Neural progenitor cell (in vitro differentiated cells): Measurements from ENCODE around the gene ASB8. TPM values are rescaled to one million over a fixed set of nuclear protein-coding genes. Genes with fewer than 3 reads are reported as not detected.
"Not testable (repeated sequence)": the region's sequence is repeated elsewhere in the genome, so short reads cannot be mapped to it uniquely, and the experiment has no call there.

Experiments used
- DNase-seq: peaks from one replicate; pipeline ENCODE4 v3.0.0-alpha.2; 2016; ENCODE audit warnings: low spot score
- H2AFZ ChIP-seq: fragments of 200-600 bp; sonication (generic); replicated peaks from 2 replicates; pipeline ENCODE4 v1.6.1; 2016; ENCODE audit warnings: antibody characterized with exemption
- H3F3A ChIP-seq: fragments of 200-600 bp; sonication (generic); 2 replicates; pipeline ENCODE4 v1.6.1; 2016; ENCODE audit warnings: antibody characterized with exemption, low read depth
- H3K27ac ChIP-seq: fragments of 200-600 bp; sonication (generic); 2 replicates; pipeline ENCODE4 v1.5.1; 2016; ENCODE audit warnings: mild to moderate bottlenecking
- H3K27me3 ChIP-seq: fragments of 200-600 bp; sonication (generic); 2 replicates; pipeline ENCODE4 v1.6.1; 2016; ENCODE audit warnings: mild to moderate bottlenecking, moderate library complexity
- H3K36me3 ChIP-seq: fragments of 200-600 bp; sonication (generic); 2 replicates; pipeline ENCODE4 v1.5.1; 2016
- H3K4me1 ChIP-seq: fragments of 200-600 bp; sonication (generic); 2 replicates; pipeline ENCODE4 v1.6.1; 2016; ENCODE audit warnings: mixed run types
- H3K4me2 ChIP-seq: fragments of 200-600 bp; sonication (generic); 2 replicates; pipeline ENCODE4 v1.6.1; 2016
- H3K4me3 ChIP-seq: fragments of 200-600 bp; sonication (generic); 2 replicates; pipeline ENCODE4 v1.5.1; 2016
- H3K79me2 ChIP-seq: fragments of 200-600 bp; sonication (generic); 2 replicates; pipeline ENCODE4 v1.6.1; 2016; ENCODE audit warnings: low read depth
- H3K9ac ChIP-seq: fragments of 200-600 bp; sonication (generic); 2 replicates; pipeline ENCODE4 v1.6.1; 2016
- H3K9me3 ChIP-seq: fragments of 200-600 bp; sonication (generic); 2 replicates; pipeline ENCODE4 v1.5.1; 2016; ENCODE audit warnings: low read depth
- H4K20me1 ChIP-seq: fragments of 200-600 bp; sonication (generic); 2 replicates; pipeline ENCODE4 v1.6.1; 2016; ENCODE audit warnings: low read depth
- H3K27ac Mint-ChIP-seq: 3 replicates; pipeline ENCODE4 v1.8.0; 2021; ENCODE audit warnings: mixed read lengths
- H3K27me3 Mint-ChIP-seq: 2 replicates; pipeline ENCODE4 v1.8.0; 2022; ENCODE audit warnings: low read depth, mild to moderate bottlenecking, inconsistent platforms, moderate library complexity, mixed read lengths; ENCODE audit not compliant: insufficient read depth
- H3K36me3 Mint-ChIP-seq: 3 replicates; pipeline ENCODE4 v1.8.0; 2021; ENCODE audit warnings: mixed read lengths
- H3K4me1 Mint-ChIP-seq: 3 replicates; pipeline ENCODE4 v1.8.0; 2021; ENCODE audit warnings: mixed read lengths
- H3K4me3 Mint-ChIP-seq: 3 replicates; pipeline ENCODE4 v1.8.0; 2021; ENCODE audit warnings: mild to moderate bottlenecking, moderate library complexity, mixed read lengths
- H3K9me3 Mint-ChIP-seq: 3 replicates; pipeline ENCODE4 v1.8.0; 2020; ENCODE audit warnings: mixed read lengths
- CTCF ChIP-seq: fragments of 200-600 bp; sonication (generic); IDR thresholded peaks from 2 replicates; pipeline ENCODE4 v1.5.1; 2017; ENCODE audit warnings: antibody characterized with exemption, mild to moderate bottlenecking
- EZH2 ChIP-seq: fragments of 200-600 bp; sonication (generic); IDR thresholded peaks from 2 replicates; pipeline ENCODE4 v1.6.1; 2017; ENCODE audit warnings: antibody characterized with exemption, mild to moderate bottlenecking, moderate library complexity
- EZH2phosphoT487 ChIP-seq: fragments of 200-600 bp; sonication (generic); IDR thresholded peaks from 2 replicates; pipeline ENCODE4 v1.6.1; 2017; ENCODE audit warnings: antibody characterized with exemption
- total RNA-seq: library from RNA; depleted of rRNA; stranded (reverse); fragments of >200 nt; gene quantifications from 2 replicates; pipeline ENCODE4 v1.2.3, GENCODE V29; 2015; ENCODE audit warnings: low replicate concordance

Gene ASB8
- total RNA-seq, 1 donor from 2014 or later: 4.2 TPM

GRCh38 chr12:48126953-48127630 lies 30.2 kb downstream of the ASB8 start:
- Histone ChIP-seq H3K9ac (no peak overlapping the region), H3K4me1 (peaks cover 13% of the 10 kb centered on the region), H3K4me3 (no peak overlapping the region), H3F3A (peaks cover 5% of the 10 kb centered on the region), H3K27ac (no peak overlapping the region), H2AFZ (no peak overlapping the region), H3K36me3 (peaks cover 7% of the 10 kb centered on the region), H3K9me3 (no peaks in the 10 kb centered on the region), H3K79me2 (peaks cover 30% of the 10 kb centered on the region), H3K4me2 (no peak overlapping the region), H4K20me1 (peaks cover 39% of the 10 kb centered on the region), H3K27me3 (no peaks in the 10 kb centered on the region)
- Mint-ChIP-seq H3K4me1 (peaks cover 8% of the 10 kb centered on the region), H3K27me3 (peaks cover 4% of the 10 kb centered on the region), H3K9me3 (no peaks in the 10 kb centered on the region), H3K36me3 (peaks cover 56% of the 10 kb centered on the region), H3K4me3 (no peak overlapping the region), H3K27ac (no peak overlapping the region)
- TF ChIP-seq EZH2phosphoT487: no peak
- TF ChIP-seq CTCF: no peak
- no peak for TF ChIP-seq EZH2
- DNase-seq: no peak

GRCh38 chr12:48125985-48126384 lies 31.3 kb downstream of the ASB8 start:
- Histone ChIP-seq H2AFZ (no peak overlapping the region), H3K9ac (no peak overlapping the region), H3K27me3 (no peaks in the 10 kb centered on the region), H3F3A (peaks cover 15% of the 10 kb centered on the region), H3K27ac (no peak overlapping the region), H3K4me2 (no peak overlapping the region), H4K20me1 (peaks cover 48% of the 10 kb centered on the region), H3K36me3 (peaks cover 7% of the 10 kb centered on the region), H3K79me2 (peaks cover 39% of the 10 kb centered on the region), H3K4me3 (no peak overlapping the region), H3K4me1 (peaks cover 20% of the 10 kb centered on the region), H3K9me3 (no peaks in the 10 kb centered on the region)
- peaks cover 7% of the 10 kb centered on the region for H3K27me3 Mint-ChIP-seq
- no peak overlapping the region for H3K27ac Mint-ChIP-seq
- no peaks in the 10 kb centered on the region for H3K9me3 Mint-ChIP-seq
- no peak overlapping the region for H3K4me3 Mint-ChIP-seq
- no peak for TF ChIP-seq EZH2phosphoT487
- TF ChIP-seq CTCF: no peak
- no peak for TF ChIP-seq EZH2
- peaks cover 19% of the 10 kb centered on the region for H3K4me1 Mint-ChIP-seq
- H3K36me3 Mint-ChIP-seq: peaks cover 52% of the 10 kb centered on the region
- no peak for DNase-seq

- peaks cover 16% of the 10 kb centered on the region for H3F3A ChIP-seq
- H3K36me3 Mint-ChIP-seq: peaks cover 49% of the 10 kb centered on the region
- not testable (repeated sequence) for H3K4me3 ChIP-seq, H3K27me3 Mint-ChIP-seq, H3K36me3 ChIP-seq, H3K27ac ChIP-seq, H3K9me3 Mint-ChIP-seq, H2AFZ ChIP-seq, H3K9me3 ChIP-seq, H3K4me3 Mint-ChIP-seq, H3K4me2 ChIP-seq, H3K9ac ChIP-seq, DNase-seq, H3K27me3 ChIP-seq, H3K27ac Mint-ChIP-seq
- H4K20me1 ChIP-seq: peaks cover 53% of the 10 kb centered on the region
- H3K4me1 Mint-ChIP-seq: peaks cover 24% of the 10 kb centered on the region
- H3K79me2 ChIP-seq: peaks cover 43% of the 10 kb centered on the region
- peaks cover 25% of the 10 kb centered on the region for H3K4me1 ChIP-seq
These were observed 31.8 kb downstream of the ASB8 start for GRCh38 chr12:48125542-48125941.

- H3K4me2 ChIP-seq: peak overlapping the region; percentile 89
These were observed 34.1 kb downstream of the ASB8 start for GRCh38 chr12:48123169-48123568.

More at GRCh38 chr12:48123169-48123568, 34.1 kb downstream of the ASB8 start:
- H3K27me3 ChIP-seq: no peaks in the 10 kb centered on the region
- no peak overlapping the region for H3K27ac Mint-ChIP-seq
- TF ChIP-seq CTCF (no peak), EZH2phosphoT487 (no peak), EZH2 (no peak)
- no peak overlapping the region for H3K27ac ChIP-seq
- peaks cover 54% of the 10 kb centered on the region for H3K79me2 ChIP-seq
- peaks cover 39% of the 10 kb centered on the region for H3K4me1 ChIP-seq
- H3F3A ChIP-seq: peaks cover 25% of the 10 kb centered on the region
- H3K4me3 ChIP-seq: no peak overlapping the region
- H3K36me3 ChIP-seq: peaks cover 7% of the 10 kb centered on the region
- H3K4me1 Mint-ChIP-seq: peaks cover 38% of the 10 kb centered on the region
- peaks cover 35% of the 10 kb centered on the region for H3K36me3 Mint-ChIP-seq
- H3K9me3 Mint-ChIP-seq: no peaks in the 10 kb centered on the region
- no peak overlapping the region for H3K4me3 Mint-ChIP-seq
- peaks cover 7% of the 10 kb centered on the region for H3K27me3 Mint-ChIP-seq
- H2AFZ ChIP-seq: no peak overlapping the region
- peaks cover 46% of the 10 kb centered on the region for H4K20me1 ChIP-seq
- H3K9me3 ChIP-seq: no peaks in the 10 kb centered on the region
- no peak overlapping the region for H3K9ac ChIP-seq
- DNase-seq: no peak
